Tongue (tissue), 2 donors: ENCODE measurements around the gene NKAIN4. TPM values are rescaled to one million over a fixed set of nuclear protein-coding genes. Genes with fewer than 3 reads are reported as not detected.

Experiments used
- DNase-seq: peaks from one replicate; pipeline ENCODE4 v3.0.0-alpha.2; 2015
- total RNA-seq: library from RNA; depleted of rRNA; stranded (reverse); fragments of >200 nt; gene quantifications from one replicate; pipeline ENCODE4 v1.2.3, GENCODE V29; 2014

Gene NKAIN4
- total RNA-seq, 1 donor from 2014 or later, result 10.4 TPM

DNA sequence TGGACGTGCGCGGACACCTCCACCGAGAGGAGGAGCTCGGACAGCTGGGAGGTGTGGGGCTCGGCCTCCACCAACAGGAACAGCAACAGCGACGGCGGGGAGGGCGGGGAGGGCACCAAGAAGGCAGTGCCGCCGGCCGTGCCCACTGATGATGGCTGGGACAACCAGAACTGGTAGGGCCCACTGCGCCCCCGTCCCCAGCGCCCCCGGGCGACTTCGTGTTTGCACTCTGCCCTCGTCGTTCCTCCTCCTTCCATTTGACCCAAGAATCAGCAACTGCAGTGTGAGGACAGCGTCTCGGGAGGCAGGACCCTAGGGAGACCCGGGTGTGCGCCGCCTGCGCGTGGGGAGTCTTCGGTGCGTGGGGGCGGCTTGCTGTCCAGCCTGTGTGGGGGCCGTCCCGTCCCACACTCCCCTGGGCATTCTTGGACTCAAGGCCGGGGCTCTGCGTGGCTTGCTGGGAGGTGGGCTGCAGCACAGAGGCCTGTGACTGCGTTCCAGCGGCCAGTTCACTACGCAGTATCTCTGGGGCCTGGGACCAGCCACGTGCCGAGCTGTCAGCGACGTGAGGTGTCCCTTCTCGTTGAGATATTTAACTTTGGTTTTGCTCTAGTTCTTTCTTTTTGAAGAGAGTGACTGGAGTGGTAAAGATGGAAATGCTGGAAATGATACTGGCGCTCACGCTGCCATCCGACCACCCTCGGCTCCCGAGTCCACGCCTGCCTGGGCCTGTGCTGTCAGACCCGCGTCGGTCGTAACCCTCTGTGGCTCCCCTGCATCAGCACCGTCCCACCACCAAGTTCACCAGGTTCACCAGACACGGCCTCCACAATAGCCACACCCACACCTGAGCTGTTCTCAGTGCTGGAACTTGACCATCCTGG lies 33.7 kb upstream of the NKAIN4 start:
- DNase-seq, result no peak

DNA sequence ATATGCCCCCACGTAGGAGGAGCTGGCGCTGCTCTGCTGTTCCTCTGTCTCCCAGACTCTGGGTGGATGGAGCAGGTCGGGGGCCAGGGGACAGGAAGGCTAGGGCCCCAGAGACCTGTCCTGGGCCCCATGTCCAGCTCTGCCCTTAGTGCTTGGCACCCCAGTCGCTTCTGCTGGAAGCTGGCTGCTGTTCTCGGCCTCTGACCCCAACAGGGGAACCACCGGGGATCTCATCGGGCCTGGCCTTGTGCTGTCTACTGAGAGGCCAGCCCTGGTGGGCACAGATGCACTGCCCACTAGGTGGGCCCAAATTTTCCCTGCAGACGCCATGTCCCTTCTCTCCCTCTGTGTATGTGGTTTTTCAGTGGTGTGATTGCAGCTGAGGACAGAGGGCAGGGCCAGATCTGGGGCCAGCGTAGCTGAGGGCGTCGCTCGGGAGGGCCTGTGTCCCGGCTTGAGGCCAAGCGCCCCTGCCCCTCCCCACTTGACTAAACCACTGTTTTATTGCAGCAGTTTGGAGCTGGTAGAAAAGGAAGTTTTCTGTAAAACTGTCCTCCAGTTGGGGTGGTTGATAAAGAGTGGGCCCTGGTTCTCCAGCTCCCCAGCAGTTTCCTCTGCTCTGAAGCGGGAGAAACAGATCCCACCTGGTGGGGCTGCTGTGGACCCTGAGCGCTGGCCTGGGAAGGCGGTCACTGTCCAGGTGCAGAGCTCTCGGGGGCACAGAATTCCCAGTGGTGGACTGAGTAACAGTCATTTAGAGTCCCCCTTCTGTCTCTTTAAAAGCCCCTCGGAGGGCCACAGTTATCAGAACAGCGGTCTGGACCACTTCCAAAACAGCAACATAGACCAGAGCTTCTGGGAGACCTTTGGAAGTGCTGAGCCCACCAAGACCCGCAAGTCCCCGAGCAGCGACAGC lies 32.8 kb upstream of the NKAIN4 start:
- no peak for DNase-seq

DNA sequence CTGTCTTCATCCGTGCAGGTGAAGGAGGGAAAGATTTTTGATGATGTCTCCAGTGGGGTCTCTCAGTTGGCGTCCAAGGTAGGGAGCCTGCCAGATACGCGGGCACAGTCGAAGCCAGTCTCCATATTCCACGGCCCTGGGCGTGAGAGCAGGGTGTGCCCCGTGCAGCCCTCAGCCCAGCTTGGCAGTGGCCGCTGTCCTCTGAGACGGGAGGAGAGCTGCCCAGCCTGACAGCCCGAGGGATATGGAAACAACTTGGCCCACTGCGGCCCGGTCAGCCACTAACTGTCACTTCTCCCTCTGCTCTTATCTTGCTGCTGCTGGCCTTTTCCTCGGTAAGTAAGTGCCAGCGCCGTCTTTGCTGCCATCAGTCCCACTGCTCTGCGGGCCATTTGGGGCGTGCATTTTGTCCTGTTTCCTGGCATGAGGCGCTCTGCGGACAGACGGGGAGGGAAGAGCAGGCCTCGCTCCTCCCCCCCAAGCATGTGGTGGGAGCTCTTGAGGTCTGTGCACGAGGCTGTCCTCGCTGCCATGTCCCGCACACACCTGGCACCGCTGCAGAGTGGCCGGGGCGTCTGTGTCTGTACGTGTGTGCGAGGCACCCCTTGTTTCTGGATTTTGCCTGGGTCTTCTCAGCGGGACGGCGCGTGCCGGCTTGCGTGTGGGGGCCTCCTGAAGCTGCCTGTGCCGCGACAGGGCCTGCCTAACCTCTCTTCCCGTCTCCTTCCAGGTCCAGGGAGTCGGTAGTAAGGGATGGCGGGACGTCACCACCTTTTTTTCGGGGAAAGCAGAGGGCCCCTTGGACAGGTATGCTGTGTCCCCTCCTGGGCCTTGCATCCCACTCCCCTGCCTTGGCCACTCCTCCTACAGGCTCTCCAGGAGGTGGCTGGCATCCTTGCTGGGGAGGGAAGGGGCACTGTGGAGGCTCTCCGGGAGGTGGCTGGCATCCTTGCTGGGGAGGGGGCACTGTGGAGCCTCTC lies 31.7 kb upstream of the NKAIN4 start:
- DNase-seq, result no peak

DNA sequence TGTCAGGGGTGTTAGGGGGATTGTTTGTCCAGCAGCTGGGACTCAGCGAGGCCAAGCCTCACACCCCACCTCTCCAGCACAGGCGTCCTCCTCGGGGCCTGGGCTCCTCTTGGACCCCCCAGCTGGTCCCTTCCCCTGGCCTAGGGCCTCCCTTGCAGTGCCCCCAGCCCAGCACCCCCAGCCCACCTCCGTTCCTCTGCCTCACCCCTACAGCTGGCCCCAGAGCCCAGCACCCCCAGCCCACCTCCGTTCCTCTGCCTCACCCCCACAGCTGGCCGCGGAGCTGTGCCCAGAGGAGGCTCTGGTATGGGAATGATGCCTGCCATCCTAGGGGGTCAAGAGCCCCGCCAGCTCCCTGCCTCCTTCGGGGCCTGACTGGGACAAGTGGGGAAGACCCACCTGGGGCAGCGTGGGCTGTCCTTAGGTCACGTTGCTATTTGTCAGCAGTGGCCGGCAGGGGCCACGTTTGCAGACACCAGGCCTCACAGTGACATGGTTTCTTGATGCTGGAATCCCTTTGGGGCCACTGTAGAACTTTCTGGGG lies 30.8 kb upstream of the NKAIN4 start:
- no peak for DNase-seq

DNA sequence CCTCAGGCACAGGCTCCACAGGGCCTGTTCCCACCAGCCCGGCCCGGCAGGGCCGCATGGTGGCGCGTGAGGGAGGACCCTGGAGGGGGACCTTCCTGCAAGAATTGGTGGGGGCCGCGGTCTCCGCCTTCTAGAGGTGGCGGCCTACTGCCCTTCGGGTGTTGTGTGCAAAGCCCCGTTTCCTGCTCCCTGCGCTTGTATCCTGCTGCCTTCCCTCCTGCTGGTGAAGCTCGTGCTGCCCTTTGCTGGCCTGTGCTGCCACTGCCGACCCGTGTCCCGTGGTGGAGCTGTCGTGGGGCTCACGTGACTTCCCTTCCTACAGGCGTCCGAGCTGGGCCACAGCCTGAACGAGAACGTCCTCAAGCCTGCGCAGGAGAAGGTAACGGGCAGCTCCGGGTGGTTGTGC lies 30.3 kb upstream of the NKAIN4 start:
- DNase-seq, result no peak

DNA sequence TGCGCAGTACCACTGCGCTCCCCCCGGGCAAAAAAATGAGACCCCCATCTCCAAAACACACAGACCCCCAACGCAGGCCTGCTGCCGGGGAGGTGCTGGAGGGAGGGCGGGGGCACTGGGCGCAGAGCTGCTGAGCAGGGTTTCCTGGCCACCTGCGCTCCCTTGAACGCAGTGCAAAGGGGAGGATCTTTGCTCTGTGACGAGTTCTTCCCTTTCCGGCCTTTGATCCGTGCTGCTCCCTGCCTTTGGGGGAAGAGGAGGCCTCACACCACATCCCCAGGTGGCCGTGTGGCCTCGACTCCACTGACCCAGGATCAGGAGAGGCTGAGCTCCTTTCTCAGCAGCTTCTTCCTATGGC lies 29.8 kb upstream of the NKAIN4 start:
- no peak for DNase-seq

DNA sequence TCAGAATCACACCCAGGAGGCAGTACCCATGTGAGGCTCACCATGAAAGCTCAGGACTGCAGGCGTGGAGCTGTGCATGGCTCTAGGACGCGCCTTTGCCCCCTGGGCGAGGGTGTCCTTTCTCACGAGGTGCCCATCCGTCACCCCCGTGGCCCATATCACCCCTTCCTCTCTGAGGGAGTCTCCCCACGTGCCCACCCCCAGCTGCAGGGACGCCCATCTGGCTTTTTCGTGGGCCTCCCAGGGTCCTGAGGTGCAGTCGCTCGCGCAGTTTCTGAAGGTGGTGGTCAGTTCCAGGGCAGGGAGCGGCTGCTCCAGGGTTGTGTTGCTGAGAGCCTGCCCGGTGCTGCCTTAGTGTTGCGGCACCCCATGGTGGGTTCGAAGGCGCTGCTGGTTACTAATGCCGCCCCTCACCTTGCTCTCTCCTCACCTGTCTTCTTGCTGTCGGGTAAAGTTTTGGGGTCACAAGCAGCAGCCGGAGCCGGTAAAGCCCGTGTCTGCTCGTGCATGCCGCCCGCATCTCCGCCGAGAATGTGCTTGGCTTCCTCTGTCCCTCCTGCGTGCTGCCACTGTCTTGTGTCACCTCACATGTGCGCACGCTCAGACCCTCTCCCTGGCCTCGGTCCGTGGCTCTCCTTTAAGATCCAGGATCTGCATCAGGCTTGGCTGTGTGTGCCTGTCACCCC lies 29.3 kb upstream of the NKAIN4 start:
- DNase-seq, result no peak

DNA sequence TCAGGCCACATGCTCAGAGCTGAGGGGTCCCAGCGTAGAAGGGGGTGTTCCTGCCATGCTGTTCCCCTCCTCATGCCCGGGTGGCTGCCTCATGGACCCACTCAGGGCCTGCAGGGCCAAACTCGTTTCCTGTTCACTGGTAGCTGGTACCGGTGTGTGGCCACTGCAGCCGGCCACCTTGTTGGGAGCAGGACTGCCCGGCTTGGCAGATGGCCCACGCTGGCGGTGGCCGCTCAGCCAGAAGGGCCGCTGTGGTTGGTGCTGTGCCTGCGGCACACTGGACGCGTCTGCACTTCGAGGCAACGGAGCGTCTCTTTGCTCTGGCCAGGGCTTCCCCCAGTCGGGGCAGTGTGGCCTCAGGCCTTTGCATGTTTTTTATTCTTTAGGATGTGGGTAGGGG lies 28.7 kb upstream of the NKAIN4 start:
- DNase-seq, result no peak

DNA sequence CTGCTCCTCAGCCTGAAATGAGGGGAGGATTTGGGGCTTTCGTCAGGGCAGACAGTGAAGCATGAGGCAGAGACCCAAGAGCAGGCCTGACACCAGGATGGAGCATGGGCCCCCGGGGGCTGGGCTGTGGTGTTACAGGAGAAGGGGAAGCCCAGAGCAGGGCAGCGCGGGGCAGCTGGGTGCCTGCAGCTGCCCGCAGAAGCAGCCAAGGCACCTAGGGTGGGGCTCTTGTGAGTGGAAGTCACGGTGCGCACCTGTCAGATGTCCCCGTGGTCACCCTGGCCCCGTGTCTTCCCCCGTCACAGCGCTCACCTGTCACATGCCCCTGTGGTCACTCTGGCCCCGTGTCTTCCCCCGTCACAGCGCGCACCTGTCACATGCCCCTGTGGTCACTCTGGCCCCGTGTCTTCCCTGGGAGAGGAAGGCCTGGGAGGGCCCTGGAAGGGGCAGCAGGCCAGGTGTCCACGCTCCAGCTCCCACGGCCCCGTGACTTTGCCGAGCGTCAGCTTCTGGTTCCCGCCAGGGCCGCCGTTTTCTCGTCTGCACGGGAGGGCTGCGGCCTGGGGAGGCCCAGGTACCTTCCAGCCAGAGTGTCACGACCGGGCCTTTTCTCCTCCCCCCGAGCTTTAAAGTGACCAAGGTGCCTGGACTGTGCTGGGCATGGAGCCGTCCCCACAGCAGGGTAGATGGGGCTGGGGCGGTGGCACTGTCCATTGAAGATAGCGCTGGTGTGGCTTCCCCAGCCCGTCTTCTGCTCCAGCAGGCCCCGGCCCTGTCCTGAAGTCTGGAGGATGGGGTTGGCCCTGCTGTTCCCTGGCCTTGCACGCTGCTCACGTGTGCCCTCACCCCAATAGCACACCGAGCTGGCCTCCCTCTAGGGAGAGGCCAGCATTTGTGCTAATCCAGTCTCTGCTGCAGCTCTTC lies 27.7 kb upstream of the NKAIN4 start:
- DNase-seq, result no peak

DNA sequence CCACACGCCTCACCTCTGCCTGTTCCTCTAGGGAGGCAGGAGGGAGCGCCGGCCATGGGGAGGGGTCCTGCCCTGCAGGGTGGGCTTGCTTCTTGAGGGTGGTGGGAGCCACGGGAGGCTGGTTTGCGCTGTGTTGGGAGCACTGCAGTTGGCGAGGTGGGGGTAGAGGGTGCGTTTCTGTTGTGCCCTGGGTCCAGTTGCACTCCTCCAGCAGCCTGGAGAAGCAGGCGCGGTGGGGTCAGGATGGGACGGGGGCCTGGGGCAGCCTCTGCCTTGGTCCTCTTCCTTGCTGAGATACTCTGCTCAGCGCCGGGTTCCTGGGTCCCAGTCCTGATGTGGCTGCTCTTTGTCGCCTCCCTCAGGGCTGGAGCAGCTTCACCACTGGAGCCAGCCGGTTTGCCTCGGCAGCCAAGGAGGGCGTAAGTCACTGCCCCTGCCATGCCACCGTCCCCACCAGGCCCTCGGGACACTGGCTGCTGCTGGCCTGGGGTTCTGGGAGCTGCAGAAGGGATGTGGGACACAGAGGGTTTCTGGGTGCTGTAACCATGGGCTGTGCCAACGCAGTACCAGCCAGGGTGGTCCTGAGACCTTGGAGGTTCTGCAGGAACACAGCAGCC lies 26.8 kb upstream of the NKAIN4 start:
- no peak for DNase-seq

DNA sequence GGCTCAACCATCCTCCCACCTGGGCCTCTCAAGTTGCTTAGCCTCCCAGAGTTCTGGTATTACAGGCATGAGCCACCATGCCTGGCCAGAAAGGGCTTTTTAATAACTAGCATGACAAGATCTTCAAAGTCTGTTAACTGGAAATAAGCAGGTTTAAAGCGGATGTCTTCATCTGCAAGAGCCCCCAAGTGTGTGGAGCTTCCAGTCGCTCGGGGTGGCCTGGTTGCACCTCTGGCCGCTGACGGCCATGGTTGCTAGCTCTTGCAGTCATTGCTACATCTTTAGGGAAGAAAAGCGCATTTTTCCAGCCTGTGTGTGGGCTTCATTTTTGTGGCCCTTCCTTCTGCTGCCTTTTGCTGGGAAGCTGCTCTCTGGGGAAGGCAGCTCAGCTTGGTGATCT lies 26.1 kb upstream of the NKAIN4 start:
- no peak for DNase-seq

DNA sequence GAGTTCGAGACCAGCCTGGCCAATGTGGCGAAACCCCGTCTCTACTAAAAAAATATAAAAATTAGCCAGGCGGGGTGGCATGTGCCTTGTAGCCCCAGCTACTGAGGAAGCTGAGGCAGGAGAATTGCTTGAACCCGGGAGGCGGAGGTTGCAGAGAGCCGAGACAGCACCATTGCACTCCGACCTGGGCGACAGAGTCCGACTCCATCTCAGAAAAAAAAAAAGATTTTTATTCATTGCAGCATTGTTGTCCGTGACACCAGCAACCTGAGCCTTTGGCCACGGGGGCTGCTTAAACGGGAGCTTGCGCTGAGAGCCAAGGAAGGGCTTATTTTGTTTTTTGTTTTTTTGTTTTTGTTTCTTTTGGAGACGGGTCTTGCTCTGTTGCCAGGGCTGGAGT lies 25.7 kb upstream of the NKAIN4 start:
- no peak for DNase-seq

DNA sequence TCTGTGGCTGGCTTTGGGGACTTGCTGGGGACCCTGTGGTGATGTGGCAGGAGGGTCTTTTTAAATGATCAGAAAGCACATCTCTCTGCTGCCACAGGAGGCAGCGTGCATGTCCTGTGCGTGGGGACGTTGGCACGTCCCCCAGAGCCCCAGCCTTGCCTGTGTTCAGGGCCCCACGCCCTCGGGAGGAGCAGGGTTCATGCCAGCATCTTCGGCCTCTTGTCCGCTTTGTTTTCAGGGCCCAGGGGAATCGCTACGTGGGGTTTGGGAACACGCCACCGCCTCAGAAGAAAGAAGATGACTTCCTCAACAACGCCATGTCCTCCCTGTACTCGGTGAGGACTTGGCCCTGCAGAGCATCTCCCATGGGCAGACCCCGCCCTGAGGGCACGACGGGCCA lies 24.4 kb upstream of the NKAIN4 start:
- DNase-seq, result no peak

DNA sequence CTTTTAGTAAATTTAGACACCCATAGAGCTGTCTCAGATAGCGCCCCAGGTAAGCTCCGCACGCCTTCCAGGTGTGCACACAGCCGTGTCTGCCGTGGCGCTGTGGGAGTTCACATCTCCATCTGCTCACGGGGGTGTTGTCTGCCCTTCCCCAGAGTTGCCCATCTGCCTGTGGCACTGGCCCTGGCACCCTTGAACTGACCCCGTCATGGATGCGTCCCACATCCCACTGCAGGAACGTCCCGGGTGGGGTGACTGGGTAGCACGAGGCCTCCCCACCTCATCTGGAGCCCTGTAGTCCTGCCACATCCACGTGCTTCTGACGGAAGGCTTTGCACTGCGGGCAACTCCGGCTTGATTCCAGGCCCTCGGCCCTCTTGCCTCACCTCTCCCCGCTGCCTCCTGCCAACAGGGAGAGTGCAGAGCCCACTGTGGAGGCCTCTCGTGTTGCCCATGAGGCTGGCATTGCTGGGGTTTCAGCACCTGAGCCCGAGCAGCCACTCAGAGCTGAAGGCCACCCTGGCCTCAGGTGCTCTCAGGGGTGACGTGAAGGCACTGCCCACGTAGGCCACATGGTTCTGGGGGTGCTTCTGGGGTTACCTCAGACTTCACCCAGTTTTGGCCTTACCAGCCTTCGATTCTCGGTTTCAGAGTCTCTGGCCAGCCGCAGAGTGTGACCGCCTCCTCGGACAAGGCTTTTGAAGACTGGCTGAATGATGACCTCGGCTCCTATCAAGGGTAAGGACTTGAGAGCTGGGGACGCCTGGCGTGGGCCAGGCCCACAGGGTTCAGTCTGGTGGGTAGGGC lies 23.4 kb upstream of the NKAIN4 start:
- no peak for DNase-seq

DNA sequence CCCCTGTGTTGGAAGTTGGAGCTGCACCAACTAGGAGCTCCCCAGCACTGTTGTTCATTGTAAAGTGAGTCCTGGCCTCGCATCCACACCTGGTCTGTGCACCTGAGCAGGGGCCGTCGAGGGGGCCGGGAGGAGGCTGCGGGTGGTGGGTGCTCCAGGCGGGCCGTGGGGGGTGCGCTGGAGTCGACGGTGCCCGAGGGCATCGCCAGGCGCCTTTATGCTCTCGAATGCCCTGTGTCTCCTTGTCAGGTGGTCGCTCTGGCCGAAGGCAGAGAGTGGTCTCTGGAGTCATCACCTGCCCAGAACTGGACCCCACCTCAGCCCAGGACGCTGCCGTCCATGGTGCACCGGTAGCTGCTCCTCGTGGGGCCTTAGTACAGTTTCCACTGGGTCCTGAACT lies 22.7 kb upstream of the NKAIN4 start:
- no peak for DNase-seq

DNA sequence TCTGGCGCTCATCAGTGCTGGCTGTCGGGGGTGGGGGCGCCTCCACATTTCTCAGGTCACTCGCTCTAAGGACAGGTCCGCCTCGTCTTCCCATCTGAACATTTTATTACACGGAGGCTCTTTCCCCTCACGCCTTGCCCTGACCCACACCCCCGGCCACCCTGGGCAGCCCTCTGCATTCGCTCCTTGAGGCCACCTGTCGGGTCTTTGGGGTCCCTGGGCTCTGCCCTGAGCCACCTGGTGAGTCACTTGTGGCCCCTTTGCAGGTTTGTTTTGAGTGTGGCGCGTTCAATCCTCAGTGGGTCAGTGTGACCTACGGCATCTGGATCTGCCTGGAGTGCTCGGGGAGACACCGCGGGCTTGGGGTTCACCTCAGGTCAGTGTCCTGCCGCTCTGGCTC lies 21.6 kb upstream of the NKAIN4 start:
- no peak for DNase-seq

DNA sequence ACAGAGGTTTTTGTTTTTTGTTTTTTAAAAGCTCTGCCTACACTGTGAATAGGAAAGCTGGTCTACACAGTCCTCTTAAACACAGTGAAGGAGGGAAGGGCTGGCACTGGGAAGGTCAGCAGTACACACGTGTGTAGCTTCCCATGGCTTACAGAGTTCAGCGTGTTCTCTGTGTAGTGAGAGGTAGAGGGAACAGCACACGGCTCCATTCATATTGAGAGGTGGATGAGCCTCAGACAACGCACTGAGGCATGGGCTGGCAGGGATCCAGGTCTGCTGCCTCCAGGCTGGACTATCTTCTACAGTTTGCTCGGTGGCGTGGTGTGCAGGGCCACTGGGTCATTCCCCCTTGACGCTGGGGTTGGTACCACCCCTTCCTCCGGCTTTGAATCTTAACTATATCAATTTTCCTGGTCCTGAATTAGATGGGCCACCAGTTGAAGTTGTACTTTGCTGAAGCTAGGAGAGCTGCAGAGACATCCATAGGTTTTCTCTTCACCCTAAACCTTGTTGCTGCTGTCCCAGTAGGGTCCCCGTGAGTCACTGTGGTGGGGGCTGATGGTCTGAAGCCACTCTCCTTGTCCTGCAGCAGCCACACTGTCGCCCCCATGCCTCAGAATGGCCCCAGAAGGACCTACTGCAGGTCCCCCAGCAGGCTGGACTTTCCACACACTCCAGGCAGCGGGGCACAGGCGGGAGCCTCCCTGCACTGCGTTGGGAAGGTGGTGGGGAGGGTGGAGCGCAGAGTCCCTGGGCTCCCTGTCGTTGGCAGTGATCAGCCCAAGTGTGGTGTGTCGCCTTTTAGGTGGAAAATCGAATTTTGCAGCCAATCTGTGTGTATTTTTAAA lies 20.3 kb upstream of the NKAIN4 start:
- DNase-seq, result no peak
